Measurements from ENCODE around the gene SLC29A4.

DNA sequence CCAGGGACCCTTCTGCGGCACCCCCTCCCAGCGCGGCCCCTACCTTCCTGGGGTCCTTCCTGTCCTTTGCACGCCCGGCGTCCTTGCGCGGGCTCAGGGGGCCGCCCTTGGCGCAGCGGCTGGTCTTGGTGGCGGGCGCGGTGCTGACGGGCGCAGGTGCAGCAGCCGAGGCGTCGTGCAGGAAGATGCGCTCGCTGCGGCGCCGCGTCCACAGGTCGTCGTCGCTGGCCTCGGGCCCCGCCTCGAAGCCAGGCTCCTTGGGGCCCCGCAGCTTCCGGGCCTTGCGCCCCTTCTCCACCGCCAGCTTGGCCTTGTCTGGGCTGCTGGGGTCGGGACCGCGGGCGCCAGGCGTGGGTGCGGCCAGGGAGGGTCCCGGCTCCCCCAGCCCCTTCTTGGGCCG is 49.8 kb downstream of the SLC29A4 start:
- TF ChIP-seq BACH2 (CRISPR knock-in tag; IDR thresholded peaks at IDR 0.05; ENCODE audit: borderline replicate concordance) (no peak), CSDC2 (CRISPR knock-in tag; IDR thresholded peaks at IDR 0.05) (no peak)

Measured in SK-N-SH treated with all-trans-retinoic acid at 6 μM for 48 hours (cell line).